GM12875 (cell line): ENCODE data around the gene EPAS1.

Experiments
- H3K4me3 ChIP-seq: one replicate; pipeline ENCODE4 v1.5.1; 2011; ENCODE audit warnings: low read depth, low read length, control low read depth
- CTCF ChIP-seq: IDR thresholded peaks from 2 replicates; pipeline ENCODE4 v1.5.1; 2011; ENCODE audit warnings: low read depth, mild to moderate bottlenecking, control low read depth, inconsistent platforms, low read length, moderate library complexity, borderline replicate concordance; ENCODE audit not compliant: insufficient read depth

EPAS1 gene

GRCh38 chr2:46434851-46435273 is 137.7 kb downstream of the EPAS1 start:
- H3K4me3 ChIP-seq, result no peak overlapping the region
- TF ChIP-seq CTCF, result no peak

GRCh38 chr2:46435353-46435752 is 138.1 kb downstream of the EPAS1 start:
- no peak for TF ChIP-seq CTCF
- H3K4me3 ChIP-seq, result no peak overlapping the region

- TF ChIP-seq CTCF, result no peak
- H3K4me3 ChIP-seq, result no peak overlapping the region
These were observed 138.7 kb downstream of the EPAS1 start for GRCh38 chr2:46435796-46436360.
